H1 (cell line): ENCODE results near the gene INO80. TPM values are rescaled to one million over a fixed set of nuclear protein-coding genes. Genes with fewer than 3 reads are reported as not detected.

Experiments
- CTCF ChIA-PET: fragments of 300-600 bp; sonication (Branson Sonifier 250); formaldehyde crosslinking; loops from one replicate; lab custom pipeline; 2021; ENCODE audit not compliant: partially characterized antibody; lab: Charles Lee
- POLR2A ChIA-PET: fragments of 300-600 bp; sonication (Branson Sonifier 250); formaldehyde crosslinking; loops from one replicate; lab custom pipeline; 2021; ENCODE audit warnings: inconsistent platforms; ENCODE audit not compliant: partially characterized antibody; lab: Charles Lee
- DNase-seq, 2 experiments: peaks; one replicate each; pipeline versions ENCODE4 v3.0.0 to v3.0.0-alpha.2; 2010 to 2022; ENCODE audit warnings: low spot score in 2 of 2, low read depth in 1 of 2, mixed read lengths in 1 of 2
- FAIRE-seq: peaks from 2 replicates; lab custom pipeline; 2011; peaks lifted over from hg19 to GRCh38; lab: Jason Lieb, UNC
- H2AFZ ChIP-seq: 2 replicates; pipeline ENCODE4 v1.8.1; 2012; ENCODE audit warnings: low read length, inconsistent platforms
- H2AK5ac ChIP-seq: 2 replicates; pipeline ENCODE4 v1.6.1; 2013; ENCODE audit warnings: low read depth, low read length
- H2BK120ac ChIP-seq: replicated peaks from 2 replicates; pipeline ENCODE3; 2013; ENCODE audit warnings: low read depth, low read length, inconsistent platforms
- H2BK12ac ChIP-seq: 2 replicates; pipeline ENCODE4 v1.6.1; 2013; ENCODE audit warnings: low read depth, low read length
- H2BK15ac ChIP-seq: 2 replicates; pipeline ENCODE4 v1.6.1; 2013; ENCODE audit warnings: low read length
- H2BK20ac ChIP-seq: 2 replicates; pipeline ENCODE4 v1.6.1; 2013; ENCODE audit warnings: low read length
- H2BK5ac ChIP-seq: 2 replicates; pipeline ENCODE4 v1.6.1; 2013; ENCODE audit warnings: low read depth, low read length
- H3K14ac ChIP-seq: 2 replicates; pipeline ENCODE4 v1.6.1; 2013; ENCODE audit warnings: inconsistent platforms; ENCODE audit not compliant: insufficient read length
- H3K18ac ChIP-seq: 2 replicates; pipeline ENCODE4 v1.6.1; 2013; ENCODE audit warnings: low read length; ENCODE audit errors: extremely low read depth
- H3K23ac ChIP-seq: 2 replicates; pipeline ENCODE4 v1.6.1; 2013; ENCODE audit warnings: inconsistent platforms; ENCODE audit not compliant: insufficient read length
- H3K23me2 ChIP-seq: 2 replicates; pipeline ENCODE4 v1.6.1; 2013; ENCODE audit warnings: low read depth, low read length
- H3K27ac ChIP-seq: 2 replicates; pipeline ENCODE4 v1.6.1; 2011; ENCODE audit warnings: low read depth, low read length, inconsistent platforms
- H3K27me3 ChIP-seq, 4 experiments: replicated peaks in 1 of 4; 1 replicate in 1 of 4; 2 replicates in 3 of 4; pipeline versions ENCODE4 v1.6.1 to v1.8.1; 2011 to 2013; ENCODE audit warnings: low read length in 3 of 4, mild to moderate bottlenecking in 3 of 4, inconsistent platforms in 2 of 4, mixed read lengths in 2 of 4, moderate library complexity in 1 of 4; ENCODE audit not compliant: control insufficient read depth in 3 of 4, insufficient read depth in 3 of 4; ENCODE audit errors: extremely low read depth in 1 of 4
- H3K36me3 ChIP-seq, 4 experiments: 2 replicates each; pipeline versions ENCODE4 v1.6.1 to v1.8.1; 2011 to 2013; ENCODE audit warnings: mild to moderate bottlenecking in 4 of 4, low read length in 3 of 4, moderate library complexity in 2 of 4, control low read depth in 1 of 4, inconsistent platforms in 1 of 4; ENCODE audit not compliant: insufficient read depth in 4 of 4, control insufficient read depth in 2 of 4
- H3K4ac ChIP-seq: replicated peaks from 2 replicates; pipeline ENCODE3; 2013; ENCODE audit warnings: low read length, low read depth, mixed read lengths, inconsistent platforms; ENCODE audit not compliant: insufficient read length
- H3K4me1 ChIP-seq, 4 experiments: replicated peaks in 1 of 4; 1 replicate in 1 of 4; 2 replicates in 3 of 4; pipeline versions ENCODE4 v1.6.1 to v1.8.1; 2011 to 2013; ENCODE audit warnings: low read length in 3 of 4, inconsistent platforms in 2 of 4, mixed read lengths in 1 of 4; ENCODE audit not compliant: insufficient read depth in 4 of 4, control insufficient read depth in 3 of 4
- H3K4me2 ChIP-seq, 2 experiments: 2 replicates each; pipeline versions ENCODE4 v1.6.1 to v1.8.1; 2011 to 2013; ENCODE audit warnings: low read depth in 2 of 2, low read length in 2 of 2, control low read depth in 1 of 2, inconsistent platforms in 1 of 2, mild to moderate bottlenecking in 1 of 2; ENCODE audit not compliant: insufficient read depth in 1 of 2
- H3K4me3 ChIP-seq, 4 experiments: fragments of 200-600, 300-600 bp in 1 of 4; sonication (generic), shearing (Covaris generic), sonication (Bioruptor Twin) in 1 of 4; 2 replicates each; pipeline versions ENCODE4 v1.5.1 to v1.8.1; 2011 to 2016; ENCODE audit warnings: low read length in 4 of 4, low read depth in 3 of 4, control low read depth in 2 of 4, inconsistent platforms in 2 of 4, mild to moderate bottlenecking in 2 of 4, mixed read lengths in 1 of 4, moderate library complexity in 1 of 4; ENCODE audit not compliant: insufficient read depth in 2 of 4; ENCODE audit errors: extremely low read depth in 1 of 4
- H3K56ac ChIP-seq: replicated peaks from 2 replicates; pipeline ENCODE3; 2013; ENCODE audit warnings: low read depth, mild to moderate bottlenecking, mixed read lengths, low read length, inconsistent platforms; ENCODE audit not compliant: insufficient read length
- H3K79me1 ChIP-seq: 2 replicates; pipeline ENCODE4 v1.6.1; 2013; ENCODE audit warnings: low read depth, low read length, control low read depth
- H3K79me2 ChIP-seq, 2 experiments: 2 replicates each; pipeline versions ENCODE4 v1.6.1 to v1.8.1; 2012 to 2013; ENCODE audit warnings: low read length in 2 of 2, mild to moderate bottlenecking in 2 of 2, inconsistent platforms in 1 of 2; ENCODE audit not compliant: insufficient read depth in 2 of 2, control insufficient read depth in 1 of 2
- H3K9ac ChIP-seq, 4 experiments: replicated peaks in 1 of 4; 1 replicate in 1 of 4; 2 replicates in 3 of 4; pipeline versions ENCODE4 v1.6.1 to v1.8.1; 2011 to 2013; ENCODE audit warnings: low read depth in 3 of 4, low read length in 3 of 4, control low read depth in 2 of 4, mild to moderate bottlenecking in 2 of 4, moderate library complexity in 2 of 4, inconsistent platforms in 1 of 4; ENCODE audit errors: extremely low read depth in 1 of 4
- H3K9me3 ChIP-seq, 2 experiments: 2 replicates each; pipeline versions ENCODE4 v1.6.1 to v1.8.1; 2012 to 2013; ENCODE audit warnings: mild to moderate bottlenecking in 2 of 2, moderate library complexity in 2 of 2, control low read depth in 1 of 2, inconsistent platforms in 1 of 2, low read depth in 1 of 2, low read length in 1 of 2, mixed read lengths in 1 of 2; ENCODE audit not compliant: insufficient read depth in 2 of 2
- H4K20me1 ChIP-seq, 2 experiments: replicated peaks in 1 of 2; 2 replicates each; pipeline versions ENCODE3 to v1.8.1; 2011 to 2013; ENCODE audit warnings: inconsistent platforms in 2 of 2, low read length in 2 of 2, mild to moderate bottlenecking in 1 of 2; ENCODE audit not compliant: insufficient read depth in 2 of 2, control insufficient read depth in 1 of 2
- H4K5ac ChIP-seq: 2 replicates; pipeline ENCODE4 v1.6.1; 2013; ENCODE audit warnings: low read length, low read depth, mixed read lengths, inconsistent platforms; ENCODE audit not compliant: insufficient read length
- H4K8ac ChIP-seq: 2 replicates; pipeline ENCODE4 v1.8.0; 2013; ENCODE audit warnings: mild to moderate bottlenecking, moderate library complexity, low read length, inconsistent platforms; ENCODE audit not compliant: insufficient read depth; ENCODE audit errors: extremely low read depth
- H4K91ac ChIP-seq: replicated peaks from 2 replicates; pipeline ENCODE3; 2013; ENCODE audit warnings: low read length, mixed read lengths, inconsistent platforms; ENCODE audit not compliant: insufficient read length
- BCL11A ChIP-seq, 2 experiments: IDR thresholded peaks; one replicate each; pipeline ENCODE4 v1.6.1; 2011; ENCODE audit warnings: low read depth in 2 of 2, low read length in 2 of 2, mild to moderate bottlenecking in 2 of 2
- BRCA1 ChIP-seq: IDR thresholded peaks from 2 replicates; pipeline ENCODE4 v1.6.1; 2012; ENCODE audit warnings: low read depth, low read length, improper control_type of control experiment
- CBX8 ChIP-seq: fragments of 300-800, 300-1000 bp; sonication (generic); IDR thresholded peaks from 2 replicates; pipeline ENCODE4 v1.7.1; 2016; ENCODE audit warnings: low read depth, low read length, borderline replicate concordance
- GABPA ChIP-seq: IDR thresholded peaks from 2 replicates; pipeline ENCODE4 v1.6.1; 2011; ENCODE audit warnings: mild to moderate bottlenecking, low read length, moderate library complexity, borderline replicate concordance; ENCODE audit not compliant: insufficient read depth
- POLR2A ChIP-seq, 2 experiments: IDR thresholded peaks; 1 replicate in 1 of 2; 2 replicates in 1 of 2; pipeline ENCODE4 v1.6.1; 2011; ENCODE audit warnings: low read depth in 2 of 2, low read length in 2 of 2, mild to moderate bottlenecking in 2 of 2; ENCODE audit errors: control extremely low read depth in 1 of 2
- RAD21 ChIP-seq, 2 experiments: IDR thresholded peaks in 1 of 2; conservative IDR thresholded peaks in 1 of 2; 2 replicates each; pipeline ENCODE4 v1.6.1; 2011; ENCODE audit warnings: low read depth in 2 of 2, low read length in 2 of 2, improper control_type of control experiment in 1 of 2, inconsistent platforms in 1 of 2, mild to moderate bottlenecking in 1 of 2, moderate library complexity in 1 of 2
- RBBP5 ChIP-seq: IDR thresholded peaks from 2 replicates; pipeline ENCODE4 v1.7.1; 2012; ENCODE audit warnings: low read depth, mild to moderate bottlenecking, inconsistent platforms, low read length, moderate library complexity, borderline replicate concordance
- USF2 ChIP-seq: IDR thresholded peaks from 2 replicates; pipeline ENCODE4 v1.6.1; 2011; ENCODE audit warnings: low read length, improper control_type of control experiment
- YY1 ChIP-seq: IDR thresholded peaks from 2 replicates; pipeline ENCODE4 v1.6.1; 2011; ENCODE audit warnings: low read depth, mild to moderate bottlenecking, low read length
- ZNF274 ChIP-seq: IDR thresholded peaks from 2 replicates; pipeline ENCODE4 v1.7.0; 2012; ENCODE audit warnings: low read length, borderline replicate concordance; ENCODE audit errors: extremely low read depth
- WGBS, 2 experiments: shearing (Covaris generic) in 1 of 2; methylation state at CpG; one replicate each; pipeline versions ENCODE4 v1.1.6 to v1.1.7; 2013 to 2015; ENCODE audit warnings: low lambda C conversion rate in 2 of 2, mixed read lengths in 2 of 2, inconsistent platforms in 1 of 2, low coverage in 1 of 2, missing lambda C conversion rate in 1 of 2; ENCODE audit not compliant: insufficient replicate concordance in 2 of 2, insufficient coverage in 1 of 2, insufficient read length in 1 of 2; ENCODE audit errors: extremely low coverage in 1 of 2, missing lambda C conversion rate in 1 of 2; 5-methylcytosine and 5-hydroxymethylcytosine counted together
- polyA plus RNA-seq, 7 experiments: library from polyadenylated mRNA; depleted of rRNA in 3 of 7; stranded (reverse) in 5 of 7; unstranded in 2 of 7; fragments of >200 nt in 5 of 7; fragments of 200-250 nt in 2 of 7; gene quantifications; 1 replicate in 5 of 7; 2 replicates in 1 of 7; 4 replicates in 1 of 7; pipeline versions ENCODE4 v1.2.1 to v1.2.3, GENCODE V29; 2011 to 2013; ENCODE audit warnings: missing spikeins in 2 of 7, mixed read lengths in 2 of 7
- total RNA-seq: library from RNA; stranded (reverse); fragmentation: NEBNext Ultra II Directional; extraction: Animal tissue kit (Norgen Biotek cat#: 25700); gene quantifications from 2 replicates; pipeline ENCODE4 v1.2.1, GENCODE V29; 2021

The INO80 gene
- total and polyA plus RNA-seq, 2 of the 8 experiments (the other 6 are each of a cell fraction or from before 2014, with no cell fraction given): 4.3 to 24.5 TPM

- POLR2A ChIA-PET: interaction anchor here (1.3 kb wide), 1 partner anchor 8 kb away, joined by 3 read pairs; no protein-coding TSS in a partner anchor
- FAIRE-seq: no peak
Observed at GRCh38 chr15:41096178-41096577, 19.9 kb downstream of the INO80 start.

More at GRCh38 chr15:41096178-41096577, 19.9 kb downstream of the INO80 start:
- Histone ChIP-seq H2BK12ac (no peak overlapping the region), H3K36me3 (peaks cover 13 to 36% (median 28%) of the 10 kb centered on the region in 4 experiments; a peak in 7 of 8 replicates), H4K91ac (no peak overlapping the region), H3K9me3 (no peaks in the 10 kb centered on the region), H3K79me2 (peaks cover 0 to 29% of the 10 kb centered on the region in 2 experiments; a peak in 2 of 4 replicates), H3K4ac (no peak overlapping the region), H2BK5ac (no peak overlapping the region), H4K8ac (no peak overlapping the region), H3K79me1 (no peaks in the 10 kb centered on the region), H4K20me1 (peaks cover 0 to 1% of the 10 kb centered on the region in 2 experiments), H2BK20ac (no peak overlapping the region), H3K14ac (no peak overlapping the region), H2AFZ (no peak overlapping the region), H3K27ac (no peak overlapping the region), H4K5ac (no peak overlapping the region), H3K4me2 (no peak overlapping the region), H2BK15ac (no peak overlapping the region), H3K56ac (no peak overlapping the region), H3K23me2 (no peaks in the 10 kb centered on the region), H3K4me3 (no peak overlapping the region), H3K18ac (no peak overlapping the region), H2BK120ac (no peak overlapping the region), H3K23ac (no peak overlapping the region), H2AK5ac (no peak overlapping the region), H3K27me3 (no peaks in the 10 kb centered on the region), H3K9ac (no peak overlapping the region), H3K4me1 (no peaks in the 10 kb centered on the region)
- DNase-seq: no peak
- TF ChIP-seq BRCA1 (no peak), ZNF274 (no peak), USF2 (no peak), GABPA (no peak), POLR2A (IDR thresholded peaks at IDR 0.05; ENCODE audit: control extremely low read depth in 1 of 2, low read depth in 2 of 2, low read length in 2 of 2) (no peak), YY1 (no peak), RBBP5 (no peak), RAD21 (IDR thresholded peaks at IDR 0.05 in 1 of 2, conservative IDR thresholded peaks at IDR 0.05 in 1 of 2; ENCODE audit: low read depth in 2 of 2, low read length in 2 of 2) (no peak), CBX8 (no peak), BCL11A (IDR thresholded peaks at IDR 0.05; ENCODE audit: low read depth in 2 of 2, low read length in 2 of 2) (no peak)
- WGBS, 2 experiments: 95% methylated on average over 6 of the region's 6 CpGs; no CpG with 5 or more reads in 1 of the 2 experiments
- CTCF ChIA-PET: interaction anchor here (1.3 kb wide), 1 partner anchor 13 kb away, joined by 4 read pairs; no protein-coding TSS in a partner anchor
